Mononuclear cell (primary cell): ENCODE results near the gene REPS1. TPM values are rescaled to one million over a fixed set of nuclear protein-coding genes. Genes with fewer than 3 reads are reported as not detected.

Experiments used
- H3K27me3 ChIP-seq: 2 replicates; pipeline ENCODE4 v1.6.0; 2011; ENCODE audit warnings: low read length, control low read depth; ENCODE audit not compliant: insufficient read depth
- H3K4me1 ChIP-seq: 2 replicates; pipeline ENCODE4 v1.5.1; 2011; ENCODE audit warnings: mild to moderate bottlenecking, low read length, control low read depth; ENCODE audit not compliant: insufficient read depth
- H3K4me3 ChIP-seq: 2 replicates; pipeline ENCODE4 v1.5.1; 2011; ENCODE audit warnings: mild to moderate bottlenecking, low read length, moderate library complexity
- H3K9me3 ChIP-seq: 2 replicates; pipeline ENCODE4 v1.5.1; 2011; ENCODE audit warnings: low read depth, mild to moderate bottlenecking, control low read depth, low read length
- total RNA-seq: library from RNA; depleted of rRNA; stranded (reverse); fragments of >200 nt; gene quantifications from one replicate; pipeline ENCODE4 v1.2.3, GENCODE V29; 2012

Gene REPS1
- total RNA-seq, 1 donor, result 62.8 TPM

- Histone ChIP-seq H3K27me3 (no peaks in the 10 kb centered on the region), H3K4me1 (peaks cover 20% of the 10 kb centered on the region), H3K9me3 (no peaks in the 10 kb centered on the region), H3K4me3 (no peak overlapping the region)
These were observed 21.2 kb downstream of the REPS1 start for GRCh38 chr6:138966870-138967269.

DNA sequence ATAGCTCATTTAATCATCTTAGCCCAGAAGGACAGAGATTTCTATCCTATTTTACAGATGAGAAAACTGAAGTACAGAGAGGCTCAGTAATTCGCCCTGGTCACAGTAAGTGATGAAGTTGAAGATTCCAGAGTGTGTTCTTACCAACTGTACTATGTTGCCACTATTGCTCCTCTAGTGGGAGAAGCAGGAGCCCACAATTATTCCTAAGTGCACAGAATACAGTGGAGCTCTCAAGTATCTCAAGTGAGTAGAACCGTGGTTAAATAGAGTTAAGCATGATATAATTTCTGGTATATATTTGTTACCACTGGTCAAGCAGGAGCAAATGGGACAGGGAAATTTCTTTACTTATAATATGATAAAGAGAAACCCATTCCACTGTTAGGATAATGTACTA lies 22.1 kb downstream of the REPS1 start:
- no peaks in the 10 kb centered on the region for H3K9me3 ChIP-seq
- H3K27me3 ChIP-seq, result no peaks in the 10 kb centered on the region
- H3K4me1 ChIP-seq, result peaks cover 11% of the 10 kb centered on the region
- H3K4me3 ChIP-seq, result no peak overlapping the region

GRCh38 chr6:138965291-138965874 lies 22.7 kb downstream of the REPS1 start:
- no peaks in the 10 kb centered on the region for H3K27me3 ChIP-seq
- no peaks in the 10 kb centered on the region for H3K9me3 ChIP-seq
- H3K4me1 ChIP-seq, result peaks cover 5% of the 10 kb centered on the region
- no peak overlapping the region for H3K4me3 ChIP-seq

DNA sequence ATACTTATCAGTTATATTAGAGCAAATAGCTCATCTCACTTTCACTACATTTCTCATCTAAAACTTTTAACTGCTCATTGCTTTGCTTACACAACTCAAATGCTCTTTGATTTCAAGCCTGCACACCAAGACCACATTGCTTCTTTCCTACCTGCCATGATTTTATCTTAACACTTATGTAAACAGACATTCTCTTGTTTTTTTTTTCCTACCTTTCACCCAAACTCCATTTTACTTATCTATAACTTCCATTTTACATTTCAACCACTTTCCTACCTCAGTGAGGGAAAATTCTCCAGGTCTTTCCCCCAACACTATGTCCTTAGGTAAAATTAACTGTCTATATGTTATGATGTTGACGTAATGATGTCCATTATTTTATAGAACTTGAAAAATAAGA lies 24.0 kb downstream of the REPS1 start:
- no peaks in the 10 kb centered on the region for H3K9me3 ChIP-seq
- H3K27me3 ChIP-seq, result no peaks in the 10 kb centered on the region
- no peak overlapping the region for H3K4me3 ChIP-seq
- peaks cover 2% of the 10 kb centered on the region for H3K4me1 ChIP-seq

- no peak overlapping the region for H3K4me3 ChIP-seq
These were observed 24.5 kb downstream of the REPS1 start for GRCh38 chr6:138963531-138963930.

DNA sequence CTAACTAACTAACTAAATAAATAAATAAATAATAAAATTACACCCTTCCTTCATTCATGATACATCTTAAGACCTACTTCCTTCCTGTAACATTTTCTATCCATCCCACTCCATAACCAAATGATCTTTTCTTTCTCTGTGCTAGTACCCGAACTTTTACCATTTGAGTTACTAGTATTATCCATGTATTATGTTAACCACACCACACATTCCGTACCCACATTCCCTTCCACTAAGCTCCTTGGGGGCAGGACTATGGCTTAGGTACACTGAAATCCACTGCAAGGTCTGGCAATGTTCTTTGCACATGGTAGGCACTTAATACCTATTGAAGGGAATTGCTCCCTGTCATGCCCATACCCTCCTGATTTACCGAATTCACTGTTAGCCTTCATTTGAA lies 24.9 kb downstream of the REPS1 start:
- peaks cover 8% of the 10 kb centered on the region for H3K4me1 ChIP-seq
- H3K27me3 ChIP-seq, result no peaks in the 10 kb centered on the region
- no peak overlapping the region for H3K4me3 ChIP-seq
- no peaks in the 10 kb centered on the region for H3K9me3 ChIP-seq

More at GRCh38 chr6:138963531-138963930, 24.5 kb downstream of the REPS1 start:
- Histone ChIP-seq H3K27me3 (no peaks in the 10 kb centered on the region), H3K9me3 (no peaks in the 10 kb centered on the region), H3K4me1 (peaks cover 5% of the 10 kb centered on the region)

DNA sequence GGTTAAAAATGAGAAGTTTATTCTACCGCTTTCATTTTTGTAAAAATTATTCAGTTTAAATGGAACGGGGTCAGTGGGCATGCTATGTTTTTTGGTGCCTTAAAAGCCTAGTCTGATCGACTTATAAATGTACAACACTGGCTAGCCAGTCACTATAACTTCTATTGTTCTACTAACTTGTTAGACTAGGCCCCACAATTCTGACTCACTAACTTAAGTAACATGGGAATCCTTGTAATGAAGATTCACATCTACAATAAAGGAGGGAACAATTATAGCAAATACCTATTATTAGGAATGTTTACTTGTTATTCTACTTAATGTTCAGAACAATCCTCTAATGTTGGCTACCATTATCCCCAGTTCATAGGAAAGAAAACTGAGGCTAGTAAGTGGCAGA lies 28.5 kb downstream of the REPS1 start:
- no peaks in the 10 kb centered on the region for H3K27me3 ChIP-seq
- H3K4me3 ChIP-seq, result no peak overlapping the region
- H3K4me1 ChIP-seq, result peaks cover 21% of the 10 kb centered on the region
- no peaks in the 10 kb centered on the region for H3K9me3 ChIP-seq

- Histone ChIP-seq H3K4me3 (no peak overlapping the region), H3K9me3 (no peaks in the 10 kb centered on the region), H3K27me3 (no peaks in the 10 kb centered on the region), H3K4me1 (peaks cover 23% of the 10 kb centered on the region)
These were observed 29.5 kb downstream of the REPS1 start for GRCh38 chr6:138958595-138958994.

DNA sequence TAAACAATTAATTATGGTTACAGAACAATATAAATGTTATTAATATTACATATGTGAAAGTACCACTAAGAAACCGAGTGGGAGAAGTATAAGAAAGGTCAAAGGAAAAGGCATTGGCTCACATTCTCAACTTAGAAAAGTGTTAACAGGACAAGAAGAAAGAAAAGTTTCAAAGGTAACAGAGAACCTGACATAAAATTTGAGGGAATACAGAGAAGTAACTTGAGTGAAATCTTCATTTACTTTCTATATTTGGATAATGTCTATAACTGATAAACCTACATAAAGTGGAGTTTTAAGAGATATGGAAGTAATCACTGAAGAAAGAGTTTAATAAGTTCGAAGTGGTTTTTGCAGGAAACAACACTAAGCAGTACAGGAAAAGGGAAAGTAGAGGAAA lies 30.1 kb downstream of the REPS1 start:
- Histone ChIP-seq H3K4me3 (no peak overlapping the region), H3K9me3 (no peaks in the 10 kb centered on the region)

DNA sequence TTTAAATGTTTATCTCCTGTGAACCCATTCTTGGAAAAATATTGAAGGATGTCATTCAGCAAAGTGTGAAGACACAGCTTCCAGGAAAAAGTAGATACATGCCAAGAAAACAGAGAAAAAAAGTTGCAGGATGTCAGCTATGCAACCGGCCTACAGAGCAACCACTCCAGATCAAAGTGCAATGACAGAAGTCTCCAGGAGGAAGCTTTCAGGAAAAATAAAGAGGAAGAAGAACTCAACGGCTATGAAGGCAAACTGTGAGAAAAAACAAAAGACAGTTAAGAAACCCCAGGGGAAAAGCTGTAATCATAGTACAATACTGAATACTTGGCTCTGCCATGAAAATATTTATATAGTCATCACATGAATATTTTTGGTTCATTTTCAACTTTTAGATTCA lies 30.6 kb downstream of the REPS1 start:
- Histone ChIP-seq H3K4me1 (peaks cover 26% of the 10 kb centered on the region), H3K27me3 (no peaks in the 10 kb centered on the region), H3K4me3 (no peak overlapping the region)

More for the DNA sequence above, 30.1 kb downstream of the REPS1 start:
- Histone ChIP-seq H3K4me1 (peaks cover 26% of the 10 kb centered on the region), H3K27me3 (no peaks in the 10 kb centered on the region)

GRCh38 chr6:138956244-138956924 lies 31.7 kb downstream of the REPS1 start:
- H3K4me1 ChIP-seq, result peaks cover 26% of the 10 kb centered on the region
- H3K27me3 ChIP-seq, result no peaks in the 10 kb centered on the region
- H3K9me3 ChIP-seq, result no peaks in the 10 kb centered on the region
- no peak overlapping the region for H3K4me3 ChIP-seq

More for the DNA sequence above, 30.6 kb downstream of the REPS1 start:
- no peaks in the 10 kb centered on the region for H3K9me3 ChIP-seq

- Histone ChIP-seq H3K9me3 (no peaks in the 10 kb centered on the region), H3K4me3 (no peak overlapping the region), H3K27me3 (no peaks in the 10 kb centered on the region), H3K4me1 (peaks cover 26% of the 10 kb centered on the region)
These were observed 32.8 kb downstream of the REPS1 start for GRCh38 chr6:138955262-138955661.

- H3K4me3 ChIP-seq, result no peak overlapping the region
- H3K4me1 ChIP-seq, result peaks cover 20% of the 10 kb centered on the region
- no peaks in the 10 kb centered on the region for H3K9me3 ChIP-seq
- no peaks in the 10 kb centered on the region for H3K27me3 ChIP-seq
These were observed 34.6 kb downstream of the REPS1 start for GRCh38 chr6:138953451-138953850.

DNA sequence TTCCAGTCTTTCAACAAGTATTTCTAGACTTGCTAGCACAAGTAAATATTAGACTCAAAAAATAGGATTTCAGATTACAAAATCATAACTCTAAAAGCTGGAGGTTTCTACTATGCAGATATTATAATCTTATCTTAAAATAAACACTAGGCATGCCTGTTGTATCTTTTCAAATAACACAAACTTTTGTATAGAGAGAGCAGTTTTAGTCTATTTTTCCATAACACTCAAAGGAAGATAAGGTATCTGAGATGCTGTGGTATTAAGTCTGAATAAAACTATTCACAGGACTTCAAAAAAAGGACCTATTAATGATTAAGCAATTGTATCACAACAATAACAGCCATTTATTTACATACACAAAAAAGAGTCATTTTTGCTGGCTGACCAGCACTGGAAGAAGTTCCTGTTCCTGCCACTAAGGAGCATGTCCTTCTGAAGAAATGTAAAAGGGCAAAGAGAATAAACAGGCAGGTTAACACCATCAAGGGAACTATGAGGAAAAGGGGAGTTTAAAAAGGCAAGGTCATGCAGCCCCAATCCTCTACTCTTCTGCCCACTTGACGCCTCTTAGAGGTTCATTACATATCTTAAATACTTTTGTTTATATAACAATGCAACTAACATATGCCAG lies 39.4 kb downstream of the REPS1 start:
- Histone ChIP-seq H3K27me3 (no peaks in the 10 kb centered on the region), H3K4me1 (peaks cover 4% of the 10 kb centered on the region), H3K9me3 (no peaks in the 10 kb centered on the region)

DNA sequence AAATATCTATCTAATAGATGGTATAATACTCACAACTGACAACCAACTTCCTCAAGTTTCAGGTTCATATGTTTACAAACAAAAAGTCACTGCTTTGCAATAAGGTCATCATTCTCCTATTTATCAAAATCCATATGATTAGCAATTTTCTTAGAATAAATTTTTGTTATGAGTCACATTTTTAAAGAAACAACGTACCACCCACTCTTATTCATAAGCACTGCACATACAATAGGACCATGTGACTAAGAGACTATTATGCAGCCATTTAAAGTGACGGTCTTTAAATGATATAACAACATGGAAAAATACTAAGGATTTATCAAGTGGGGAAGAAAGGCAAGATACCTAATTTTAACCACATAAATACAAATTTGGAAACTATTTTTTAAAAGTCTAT lies 40.0 kb downstream of the REPS1 start:
- no peaks in the 10 kb centered on the region for H3K27me3 ChIP-seq
- H3K9me3 ChIP-seq, result no peaks in the 10 kb centered on the region
- no peaks in the 10 kb centered on the region for H3K4me1 ChIP-seq
- no peak overlapping the region for H3K4me3 ChIP-seq

More for the DNA sequence above, 39.4 kb downstream of the REPS1 start:
- H3K4me3 ChIP-seq, result no peak overlapping the region
